ENCODE data around the gene LENG1. TPM values are rescaled to one million over a fixed set of nuclear protein-coding genes. Genes with fewer than 3 reads are reported as not detected.
"Not testable (repeated sequence)": the region's sequence is repeated elsewhere in the genome, so short reads cannot be mapped to it uniquely, and the experiment has no call there.

LENG1 gene
- total RNA-seq (ENCODE audit: insufficient read depth, low replicate concordance), result 6.3 TPM

DNA sequence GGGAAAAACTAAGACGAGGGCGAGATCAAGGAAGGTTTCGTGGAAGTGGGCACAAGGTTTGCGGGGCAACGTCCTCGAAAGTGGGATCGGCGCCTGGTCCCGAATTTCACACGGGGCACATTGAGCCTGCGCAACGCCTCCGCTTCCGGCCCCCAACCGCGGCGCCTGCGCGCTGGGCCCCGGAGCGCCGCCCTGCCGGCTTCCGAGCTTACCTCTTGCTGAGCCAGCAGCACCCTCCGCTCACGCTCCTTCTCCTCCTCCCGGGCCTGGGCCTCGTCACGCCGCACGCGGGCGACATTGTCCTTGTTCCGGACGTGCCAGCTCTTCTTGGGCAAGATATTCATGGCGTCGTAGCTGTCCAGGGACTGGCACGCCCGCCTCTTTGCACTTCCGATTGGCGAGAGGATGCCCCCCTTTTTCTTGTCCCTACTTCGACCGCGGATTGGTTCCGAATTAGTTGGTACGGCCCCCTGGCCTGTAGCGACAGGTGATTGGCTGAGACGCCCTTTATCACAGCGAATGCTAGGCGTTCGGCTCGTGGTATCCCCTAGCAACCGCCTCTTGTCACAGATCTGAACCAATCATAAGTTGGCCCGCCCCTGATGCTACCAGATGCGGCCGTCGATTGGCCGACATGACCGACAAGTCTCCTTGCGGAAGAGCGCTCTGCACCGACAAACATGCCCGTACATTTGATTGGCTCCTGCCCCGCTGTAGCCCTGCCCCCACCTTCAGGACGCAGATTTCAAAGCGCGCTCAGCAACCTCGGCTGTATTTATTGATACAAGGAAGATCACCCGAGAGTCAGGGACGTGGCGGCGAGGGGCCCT lies at the start of gene LENG1:
Gene LENG1 (minus strand): TSS at position 370 of the 830 bp plus-strand sequence. CDS start 26 bp downstream, at position 344.
- DNase-seq (ENCODE audit: low spot score), result peak; percentile 100

DNA sequence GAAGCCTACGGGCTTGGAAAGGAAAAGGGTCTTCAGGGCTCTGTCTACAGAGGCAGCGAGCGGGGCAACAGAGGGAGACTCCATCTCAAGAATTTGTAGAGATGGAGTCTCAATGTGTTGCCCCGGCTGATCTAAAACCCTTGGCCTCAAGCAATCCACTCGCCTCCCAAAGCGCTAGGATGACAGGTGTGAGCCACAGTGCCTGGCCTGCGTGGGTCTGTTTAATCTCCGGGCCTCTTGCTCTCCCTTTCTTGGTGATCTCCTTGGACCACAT lies 49.2 kb upstream of the LENG1 start:
- DNase-seq (ENCODE audit: low spot score), result no peak

- DNase-seq (ENCODE audit: low spot score), result peak; percentile 82
Measured at GRCh38 chr19:54207983-54208783, 48.7 kb upstream of the LENG1 start.

DNA sequence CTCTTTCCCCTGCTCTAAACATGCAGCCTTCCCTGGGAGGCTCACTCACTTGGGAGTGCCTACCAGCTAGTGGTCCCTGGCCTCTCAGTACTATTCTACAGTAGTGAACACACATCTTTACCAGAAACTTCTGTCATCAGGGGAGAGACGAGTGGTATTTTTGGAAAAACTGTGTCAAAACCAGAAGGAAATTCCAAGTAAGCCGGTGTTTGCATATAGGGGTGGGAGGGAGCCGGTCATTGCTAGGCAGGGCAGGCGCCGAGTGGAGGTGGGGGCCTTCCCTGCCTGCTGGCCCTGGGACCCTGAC lies 48.1 kb upstream of the LENG1 start:
- DNase-seq (ENCODE audit: low spot score), result no peak

GRCh38 chr19:54207193-54207592 lies 47.7 kb upstream of the LENG1 start:
- not testable (repeated sequence) for DNase-seq (ENCODE audit: low spot score)

GRCh38 chr19:54206831-54207177 lies 47.3 kb upstream of the LENG1 start:
- DNase-seq (ENCODE audit: low spot score), result no peak

DNA sequence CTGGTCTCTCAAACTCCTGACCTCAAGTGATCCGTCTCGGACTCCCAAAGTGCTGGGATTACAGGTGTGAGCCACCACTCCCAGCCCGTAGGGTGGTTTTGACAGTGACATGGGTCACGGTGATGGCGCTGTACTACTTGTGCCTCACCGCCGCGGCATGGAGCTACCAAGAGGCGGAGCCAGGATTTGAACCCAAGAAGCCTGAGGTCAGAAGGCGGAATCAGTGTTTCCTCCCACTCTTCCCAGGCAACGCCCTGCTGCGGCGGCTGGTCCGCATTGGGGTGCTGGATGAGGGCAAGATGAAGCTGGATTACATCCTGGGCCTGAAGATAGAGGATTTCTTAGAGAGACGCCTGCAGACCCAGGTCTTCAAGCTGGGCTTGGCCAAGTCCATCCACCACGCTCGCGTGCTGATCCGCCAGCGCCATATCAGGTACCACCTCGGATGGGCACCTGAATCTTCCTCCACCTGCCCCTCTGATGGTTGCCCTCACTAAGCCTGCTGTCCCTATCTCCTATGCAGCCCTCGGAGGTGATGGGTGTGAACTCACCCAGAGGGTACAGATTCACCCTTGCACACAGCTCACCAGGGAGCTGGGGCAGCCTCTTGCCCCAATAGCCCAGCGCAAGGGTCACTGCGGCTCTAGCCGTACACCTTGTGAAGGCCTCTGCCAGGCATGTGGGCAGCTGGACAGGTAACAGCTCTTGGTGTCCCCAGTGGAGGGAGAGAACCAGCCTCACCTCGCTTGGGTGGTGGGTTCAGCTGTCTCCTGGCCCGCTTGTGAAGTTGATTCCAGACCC lies 46.7 kb upstream of the LENG1 start:
- no peak for DNase-seq (ENCODE audit: low spot score)

DNA sequence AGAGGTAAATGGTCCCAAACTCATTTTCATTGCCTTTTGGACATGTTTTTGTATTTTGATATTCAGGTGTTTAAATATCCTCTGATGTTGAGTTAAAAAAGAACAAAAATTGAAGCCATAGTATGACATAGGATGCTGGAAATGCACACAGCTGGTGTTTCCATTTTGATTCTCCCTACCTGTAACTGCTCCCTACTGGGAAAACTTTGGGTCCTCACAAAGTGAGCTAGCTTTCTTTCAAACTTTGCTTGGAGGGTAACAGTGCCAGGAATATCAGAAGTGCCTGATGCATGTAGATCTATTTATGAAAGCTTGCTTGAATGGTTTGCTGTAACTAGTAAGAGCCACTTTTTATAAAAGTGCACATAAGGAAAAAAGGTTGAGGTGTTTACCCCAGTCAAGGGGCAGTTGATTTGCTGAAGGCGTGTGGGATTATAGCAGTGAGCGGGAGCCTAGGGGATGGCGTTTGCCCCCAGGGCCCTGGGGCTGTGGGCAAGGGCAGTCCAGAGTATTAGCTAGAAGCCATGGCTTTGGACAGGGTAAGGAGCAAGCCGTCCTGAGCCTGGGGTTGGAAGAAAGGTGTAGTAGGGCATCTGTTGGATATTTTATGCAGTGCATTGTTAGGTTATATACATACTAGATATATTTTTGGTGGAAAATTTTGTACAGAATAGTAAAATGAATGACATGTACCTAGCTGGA lies 45.4 kb upstream of the LENG1 start:
- no peak for DNase-seq (ENCODE audit: low spot score)

DNA sequence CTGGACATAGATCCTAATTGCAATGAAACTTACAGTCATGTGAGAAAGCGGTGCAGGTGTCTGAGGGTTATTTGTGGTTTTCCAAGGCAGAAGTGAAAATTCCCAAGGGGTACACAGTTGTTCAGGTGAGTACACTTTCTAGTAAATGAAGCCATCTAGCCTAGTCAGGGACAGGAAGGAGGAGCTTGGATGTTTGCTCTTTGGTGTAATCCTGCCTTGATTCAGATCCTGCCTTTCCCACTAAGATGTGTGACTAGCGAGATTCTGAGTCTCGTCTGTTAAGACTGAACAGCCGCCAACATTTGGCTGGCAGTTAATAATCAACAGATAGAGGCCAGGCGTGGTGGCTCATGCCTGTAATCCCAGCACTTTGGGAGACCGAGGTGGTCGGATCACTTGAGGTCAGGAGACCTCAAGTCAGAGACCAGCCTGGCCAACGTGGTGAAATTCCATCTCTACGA lies 43.7 kb upstream of the LENG1 start:
- no peak for DNase-seq (ENCODE audit: low spot score)

- DNase-seq (ENCODE audit: low spot score), result no peak
Measured at GRCh38 chr19:54201980-54202379, 42.5 kb upstream of the LENG1 start.

GRCh38 chr19:54201172-54201701 lies 41.7 kb upstream of the LENG1 start:
- DNase-seq (ENCODE audit: low spot score), result no peak

DNA sequence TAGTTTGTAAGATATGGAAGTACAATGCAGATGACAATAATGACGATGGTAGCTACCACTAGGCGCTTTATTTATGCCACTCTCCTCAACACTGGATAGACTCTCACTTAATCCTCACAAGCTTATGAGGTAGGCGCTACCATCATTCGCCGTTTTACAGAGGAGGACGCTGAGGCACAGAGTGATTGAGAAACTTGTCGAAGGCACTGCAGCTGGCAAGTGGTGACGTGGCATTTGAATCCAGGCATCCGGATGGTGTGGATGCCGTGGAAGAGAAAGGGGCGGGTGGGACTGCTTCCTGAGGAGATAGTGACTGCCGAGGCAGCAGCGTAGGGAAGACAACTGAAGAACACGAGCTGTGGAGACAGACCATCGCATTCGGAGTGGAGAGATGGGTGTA lies 39.9 kb upstream of the LENG1 start:
- DNase-seq (ENCODE audit: low spot score), result no peak

DNA sequence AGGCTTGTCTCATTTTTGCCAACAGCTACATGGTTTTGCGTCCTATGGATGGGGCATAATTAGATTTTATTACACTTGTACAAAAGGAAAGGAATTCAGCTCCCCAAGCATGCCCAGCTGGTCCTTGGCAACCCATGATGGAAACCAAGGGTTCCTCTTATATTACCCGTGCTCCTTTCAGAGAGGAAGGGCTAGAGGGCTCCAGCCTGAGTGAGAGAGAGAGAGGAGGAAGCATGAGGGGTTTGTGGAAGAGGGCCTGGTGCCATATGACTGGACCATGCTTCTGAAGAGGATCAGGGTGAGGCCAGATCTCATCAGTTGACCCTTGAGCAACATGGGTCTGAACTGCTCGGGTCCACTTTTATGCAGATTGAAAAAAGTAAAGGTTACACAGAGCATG lies 37.6 kb upstream of the LENG1 start:
- DNase-seq (ENCODE audit: low spot score), result no peak

- no peak for DNase-seq (ENCODE audit: low spot score)
Measured at GRCh38 chr19:54196536-54196935, 37.0 kb upstream of the LENG1 start.

GRCh38 chr19:54194463-54194862 lies 34.9 kb upstream of the LENG1 start:
- DNase-seq (ENCODE audit: low spot score), result not testable (repeated sequence)

DNA sequence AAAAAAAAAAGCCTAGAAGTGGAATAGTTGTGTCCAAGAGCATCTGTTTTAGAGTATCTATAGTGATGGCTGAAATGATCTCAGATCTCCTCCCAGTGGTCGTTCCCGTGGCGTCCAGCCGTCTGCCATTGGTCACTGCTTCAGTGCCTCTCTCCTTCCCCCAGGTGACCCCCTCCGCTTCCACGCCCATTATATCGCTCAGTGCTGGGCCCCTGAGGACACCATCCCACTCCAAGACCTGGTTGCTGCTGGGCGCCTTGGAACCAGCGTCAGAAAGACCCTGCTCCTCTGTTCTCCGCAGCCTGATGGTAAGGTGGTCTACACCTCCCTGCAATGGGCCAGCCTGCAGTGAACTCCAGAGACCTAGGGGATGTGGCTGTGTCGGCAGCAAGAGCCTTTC lies 33.5 kb upstream of the LENG1 start:
- DNase-seq (ENCODE audit: low spot score), result no peak

DNA sequence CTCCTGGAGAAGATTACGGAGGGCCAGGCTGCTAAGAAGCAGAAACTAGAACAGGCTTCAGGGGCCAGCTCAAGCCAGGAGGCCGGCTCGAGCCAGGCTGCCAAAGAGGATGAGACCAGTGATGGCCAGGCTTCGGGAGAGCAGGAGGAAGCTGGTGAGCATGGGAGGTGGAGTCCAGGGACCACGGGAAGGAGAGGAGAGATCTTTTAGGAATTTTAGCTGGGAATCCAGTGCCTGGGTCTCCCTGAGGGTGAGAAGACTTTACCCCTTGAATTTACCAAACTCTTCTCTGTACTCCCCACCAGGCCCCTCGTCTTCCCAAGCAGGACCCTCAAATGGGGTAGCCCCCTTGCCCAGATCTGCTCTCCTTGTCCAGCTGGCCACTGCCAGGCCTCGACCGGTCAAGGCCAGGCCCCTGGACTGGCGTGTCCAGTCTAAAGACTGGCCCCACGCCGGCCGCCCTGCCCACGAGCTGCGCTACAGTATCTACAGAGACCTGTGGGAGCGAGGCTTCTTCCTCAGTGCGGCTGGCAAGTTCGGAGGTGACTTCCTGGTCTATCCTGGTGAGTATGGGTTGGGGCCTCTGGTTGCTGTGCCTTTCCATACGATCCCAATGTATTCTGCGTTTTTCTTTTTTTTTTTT lies 32.4 kb upstream of the LENG1 start:
- no peak for DNase-seq (ENCODE audit: low spot score)

GRCh38 chr19:54191011-54191810 lies 31.7 kb upstream of the LENG1 start, which contains the start of gene TSEN34:
TSS of gene TSEN34 (plus strand) at chr19:54191308. CDS start at chr19:54191365, 57 bp downstream.
- peak; percentile 64 for DNase-seq (ENCODE audit: low spot score)

DNA sequence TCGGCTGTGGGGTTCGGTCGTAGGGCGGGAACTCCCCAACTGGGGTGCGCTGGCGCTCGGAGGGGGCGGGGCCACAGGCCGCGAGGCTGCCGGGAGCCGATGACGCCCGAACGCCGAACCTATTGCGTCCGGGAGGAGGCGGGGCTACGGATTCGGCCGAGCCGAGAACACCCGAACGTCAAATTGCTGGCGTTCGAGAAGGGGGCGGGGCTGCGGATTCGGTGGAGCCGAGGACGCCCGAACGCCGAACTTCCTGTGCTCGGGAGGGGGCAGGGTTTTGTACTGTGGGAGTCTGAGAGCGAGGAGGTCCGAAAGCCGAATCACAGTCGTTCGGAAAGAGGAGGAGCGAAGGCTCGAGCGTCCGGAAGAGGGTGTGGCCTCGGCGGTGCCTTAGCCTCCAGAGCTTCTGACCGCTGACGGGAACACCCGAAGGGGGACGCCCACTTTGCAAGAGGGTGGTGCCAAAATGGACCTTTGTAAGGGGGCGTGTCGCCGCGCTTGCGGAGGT lies 31.0 kb upstream of the LENG1 start:
- DNase-seq (ENCODE audit: low spot score), result peak; percentile 100

Measured in umbilical cord (tissue), 2 donors.